Spleen (tissue), 7 donors: Measurements from ENCODE around the gene MED9.

Experiments used
- POLR2A ChIP-seq, 3 donors: fragments of 450-650 bp; IDR thresholded peaks; one replicate each; pipeline ENCODE4 v1.5.1; 2017; ENCODE audit warnings: antibody characterized with exemption in 3 of 3, mild to moderate bottlenecking in 1 of 3
- TF ChIP-seq, protein P1 (sequence below), 11 experiments: fragments of 200-600 bp in 7 of 11; fragments of 450-650 bp in 4 of 11; sonication (generic) in 4 of 11; IDR thresholded peaks in 8 of 11; conservative IDR thresholded peaks in 3 of 11; 1 replicate in 7 of 11; 2 replicates in 4 of 11; pipeline versions ENCODE4 v1.4.0 to v1.8.0; 2016 to 2021; ENCODE audit warnings: antibody characterized with exemption in 11 of 11, inconsistent platforms in 4 of 11, mild to moderate bottlenecking in 1 of 11
- donor health status: DM: no; HTN: no; CAD: no; lungs with moderate emphysema.
- donor health status: DM: no; HTN: no; CAD: no.
- donor health status: DM: no; HTN: no; CAD: no.

DNA sequence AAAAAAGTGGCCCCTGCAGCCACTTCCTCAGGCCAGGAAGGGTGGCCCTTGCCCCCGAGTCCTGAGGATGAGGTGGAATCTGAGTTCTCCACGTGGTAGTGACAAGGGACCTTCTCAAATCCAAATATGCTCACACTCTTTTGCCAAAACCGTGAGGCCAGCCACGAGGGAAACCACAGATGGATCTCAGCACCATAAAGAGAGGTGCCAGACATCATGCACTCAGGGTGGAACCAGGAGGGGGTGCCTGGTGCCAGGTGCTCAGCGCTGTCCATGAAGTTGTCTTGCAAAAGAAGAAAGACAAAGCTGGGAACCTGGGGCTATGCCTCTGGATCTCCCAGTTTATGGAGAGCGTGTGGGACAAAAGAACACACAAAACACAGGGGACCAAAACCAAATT lies 45.2 kb upstream of the MED9 start:
- TF ChIP-seq, protein P1, sequence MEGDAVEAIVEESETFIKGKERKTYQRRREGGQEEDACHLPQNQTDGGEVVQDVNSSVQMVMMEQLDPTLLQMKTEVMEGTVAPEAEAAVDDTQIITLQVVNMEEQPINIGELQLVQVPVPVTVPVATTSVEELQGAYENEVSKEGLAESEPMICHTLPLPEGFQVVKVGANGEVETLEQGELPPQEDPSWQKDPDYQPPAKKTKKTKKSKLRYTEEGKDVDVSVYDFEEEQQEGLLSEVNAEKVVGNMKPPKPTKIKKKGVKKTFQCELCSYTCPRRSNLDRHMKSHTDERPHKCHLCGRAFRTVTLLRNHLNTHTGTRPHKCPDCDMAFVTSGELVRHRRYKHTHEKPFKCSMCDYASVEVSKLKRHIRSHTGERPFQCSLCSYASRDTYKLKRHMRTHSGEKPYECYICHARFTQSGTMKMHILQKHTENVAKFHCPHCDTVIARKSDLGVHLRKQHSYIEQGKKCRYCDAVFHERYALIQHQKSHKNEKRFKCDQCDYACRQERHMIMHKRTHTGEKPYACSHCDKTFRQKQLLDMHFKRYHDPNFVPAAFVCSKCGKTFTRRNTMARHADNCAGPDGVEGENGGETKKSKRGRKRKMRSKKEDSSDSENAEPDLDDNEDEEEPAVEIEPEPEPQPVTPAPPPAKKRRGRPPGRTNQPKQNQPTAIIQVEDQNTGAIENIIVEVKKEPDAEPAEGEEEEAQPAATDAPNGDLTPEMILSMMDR (IDR thresholded peaks at IDR 0.05 in 8 of 11, conservative IDR thresholded peaks at IDR 0.05 in 3 of 11): no peak
- TF ChIP-seq POLR2A (IDR thresholded peaks at IDR 0.05): no peak
